A549 (cell line): ENCODE results near the gene TTC34.

Experiments used
- CTCF ChIP-seq: fragments of >200 bp; sonication (Bioruptor Twin); formaldehyde crosslinking; IDR thresholded peaks from 3 replicates; pipeline ENCODE4 v1.5.1; 2016
- EP300 ChIP-seq, 2 experiments: fragments of >200 bp; sonication (Bioruptor Twin); formaldehyde crosslinking; IDR thresholded peaks; 2 replicates in 1 of 2; 3 replicates in 1 of 2; pipeline ENCODE4 v1.6.1; 2016 to 2017
- ESRRA ChIP-seq: fragments of 150-350 bp; IDR thresholded peaks from 2 replicates; pipeline ENCODE4 v1.6.1; 2014; ENCODE audit warnings: mild to moderate bottlenecking, low read length, borderline replicate concordance
- HOXA7 ChIP-seq: fragments of 250-450 bp; sonication (Bioruptor Pico); IDR thresholded peaks from 2 replicates; pipeline ENCODE4 v1.5.0; 2020; ENCODE audit warnings: mild to moderate bottlenecking, moderate library complexity

DNA sequence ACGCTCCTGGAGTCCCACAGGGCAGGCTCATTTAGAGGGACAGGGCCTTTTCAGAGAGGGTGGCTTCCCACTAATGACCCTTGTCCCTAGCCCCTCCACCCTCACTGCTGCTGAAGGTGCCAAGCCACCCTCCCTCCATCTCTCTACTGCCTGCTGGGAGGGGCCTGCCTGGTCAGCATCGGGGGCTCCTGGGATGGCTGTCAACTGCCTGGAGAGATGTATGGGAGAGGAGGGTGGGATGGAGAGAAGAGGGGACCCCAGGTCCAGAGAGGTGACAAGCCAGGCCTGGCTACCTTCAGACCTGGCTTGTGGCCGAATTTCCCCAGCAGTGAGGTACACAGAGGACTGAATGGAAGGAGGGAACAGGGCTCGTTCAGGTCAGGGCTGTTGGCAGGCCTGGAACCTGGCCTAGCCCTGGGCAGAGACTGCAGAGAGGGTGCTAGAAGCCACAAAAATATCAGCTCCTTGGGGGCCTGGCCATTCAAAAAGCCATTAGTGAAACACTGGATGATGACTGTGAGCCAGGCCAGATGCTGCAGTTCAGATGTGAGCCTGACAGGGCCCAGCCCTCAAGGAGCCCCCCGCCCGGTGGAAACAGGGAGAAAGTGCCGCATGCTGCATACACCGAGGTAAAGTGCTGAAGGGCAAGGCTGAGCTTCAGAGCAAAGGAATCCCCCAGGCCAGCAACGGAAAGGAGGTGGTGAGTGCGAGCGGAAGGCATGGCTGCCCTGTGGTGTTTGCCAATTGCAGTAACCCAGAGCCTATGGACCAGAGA is 188.7 kb downstream of the TTC34 start:
- TF ChIP-seq CTCF: no peak
- TF ChIP-seq HOXA7 (CRISPR knock-in tag): no peak
- TF ChIP-seq EP300 (IDR thresholded peaks at IDR 0.05): no peak
- no peak for TF ChIP-seq ESRRA
